NB4 (cell line): ENCODE results near the gene PSMD12.

ENCODE experiments used
- MYC ChIP-seq: IDR thresholded peaks from 2 replicates; pipeline ENCODE4 v1.6.1; 2011; ENCODE audit warnings: low read depth, low read length
- POLR2A ChIP-seq: IDR thresholded peaks from 2 replicates; pipeline ENCODE4 v1.6.1; 2011; ENCODE audit warnings: mild to moderate bottlenecking; ENCODE audit not compliant: insufficient read length; ENCODE audit errors: extremely low read depth
- TF ChIP-seq, protein P1 (sequence below): IDR thresholded peaks from one replicate; pipeline ENCODE4 v1.5.1; 2012; ENCODE audit warnings: low read depth, low read length

DNA sequence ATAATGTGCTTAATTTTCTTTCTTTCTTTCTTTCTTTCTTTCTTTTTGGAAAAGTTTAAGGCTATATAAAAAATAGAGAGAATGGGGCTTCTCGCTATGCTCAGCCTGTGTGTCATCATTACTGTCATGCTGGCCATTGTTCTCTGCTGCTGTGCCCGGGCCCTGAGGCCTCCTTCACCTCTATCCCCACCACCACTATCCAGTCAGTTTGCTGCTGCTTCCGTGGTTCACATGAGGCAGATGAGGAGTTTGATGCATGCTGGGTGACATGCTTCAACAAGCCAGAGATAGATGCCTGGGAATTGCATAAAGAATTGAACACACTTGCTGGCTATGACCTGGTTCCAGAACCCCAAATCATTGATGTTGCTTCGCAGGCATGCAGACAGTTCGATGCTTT, 47.0 kb upstream of the PSMD12 start:
- TF ChIP-seq, protein P1, sequence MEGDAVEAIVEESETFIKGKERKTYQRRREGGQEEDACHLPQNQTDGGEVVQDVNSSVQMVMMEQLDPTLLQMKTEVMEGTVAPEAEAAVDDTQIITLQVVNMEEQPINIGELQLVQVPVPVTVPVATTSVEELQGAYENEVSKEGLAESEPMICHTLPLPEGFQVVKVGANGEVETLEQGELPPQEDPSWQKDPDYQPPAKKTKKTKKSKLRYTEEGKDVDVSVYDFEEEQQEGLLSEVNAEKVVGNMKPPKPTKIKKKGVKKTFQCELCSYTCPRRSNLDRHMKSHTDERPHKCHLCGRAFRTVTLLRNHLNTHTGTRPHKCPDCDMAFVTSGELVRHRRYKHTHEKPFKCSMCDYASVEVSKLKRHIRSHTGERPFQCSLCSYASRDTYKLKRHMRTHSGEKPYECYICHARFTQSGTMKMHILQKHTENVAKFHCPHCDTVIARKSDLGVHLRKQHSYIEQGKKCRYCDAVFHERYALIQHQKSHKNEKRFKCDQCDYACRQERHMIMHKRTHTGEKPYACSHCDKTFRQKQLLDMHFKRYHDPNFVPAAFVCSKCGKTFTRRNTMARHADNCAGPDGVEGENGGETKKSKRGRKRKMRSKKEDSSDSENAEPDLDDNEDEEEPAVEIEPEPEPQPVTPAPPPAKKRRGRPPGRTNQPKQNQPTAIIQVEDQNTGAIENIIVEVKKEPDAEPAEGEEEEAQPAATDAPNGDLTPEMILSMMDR: no peak
- TF ChIP-seq POLR2A (no peak), MYC (no peak)
